Measurements from ENCODE around the gene ZNF598. TPM values are rescaled to one million over a fixed set of nuclear protein-coding genes. Genes with fewer than 3 reads are reported as not detected.

Gene ZNF598
- total RNA-seq, 1 experiment from 2014 or later: 85.7 TPM

- no TSS peak for BruUV-seq (replicated peaks)
- Histone ChIP-seq H3K4me1 (ENCODE audit: control insufficient read depth, insufficient read depth, low read length) (peaks cover 13% of the 10 kb centered on the region; the same call in 1 of the 2 replicates), H3K36me3 (ENCODE audit: control insufficient read depth, insufficient read depth, low read length) (no peaks in the 10 kb centered on the region), H3K9me3 (ENCODE audit: control insufficient read depth, insufficient read depth, low read depth, low read length) (no peaks in the 10 kb centered on the region), H3K27ac (ENCODE audit: low read length) (no peak overlapping the region), H3K4me3 (ENCODE audit: low read depth in 2 of 2, low read length in 2 of 2) (no peak overlapping the region), H3K27me3 (ENCODE audit: control insufficient read depth, insufficient read depth, low read length) (no peaks in the 10 kb centered on the region)
- intact Hi-C loops (cut with micrococcal nuclease; ENCODE audit: unreplicated experiment): no loop called here
- CTCF ChIA-PET: no interaction called here
- ATAC-seq (peak; percentile 11), DNase-seq (ENCODE audit: low read depth, low spot score) (no peak)
- TF ChIP-seq, protein P1, sequence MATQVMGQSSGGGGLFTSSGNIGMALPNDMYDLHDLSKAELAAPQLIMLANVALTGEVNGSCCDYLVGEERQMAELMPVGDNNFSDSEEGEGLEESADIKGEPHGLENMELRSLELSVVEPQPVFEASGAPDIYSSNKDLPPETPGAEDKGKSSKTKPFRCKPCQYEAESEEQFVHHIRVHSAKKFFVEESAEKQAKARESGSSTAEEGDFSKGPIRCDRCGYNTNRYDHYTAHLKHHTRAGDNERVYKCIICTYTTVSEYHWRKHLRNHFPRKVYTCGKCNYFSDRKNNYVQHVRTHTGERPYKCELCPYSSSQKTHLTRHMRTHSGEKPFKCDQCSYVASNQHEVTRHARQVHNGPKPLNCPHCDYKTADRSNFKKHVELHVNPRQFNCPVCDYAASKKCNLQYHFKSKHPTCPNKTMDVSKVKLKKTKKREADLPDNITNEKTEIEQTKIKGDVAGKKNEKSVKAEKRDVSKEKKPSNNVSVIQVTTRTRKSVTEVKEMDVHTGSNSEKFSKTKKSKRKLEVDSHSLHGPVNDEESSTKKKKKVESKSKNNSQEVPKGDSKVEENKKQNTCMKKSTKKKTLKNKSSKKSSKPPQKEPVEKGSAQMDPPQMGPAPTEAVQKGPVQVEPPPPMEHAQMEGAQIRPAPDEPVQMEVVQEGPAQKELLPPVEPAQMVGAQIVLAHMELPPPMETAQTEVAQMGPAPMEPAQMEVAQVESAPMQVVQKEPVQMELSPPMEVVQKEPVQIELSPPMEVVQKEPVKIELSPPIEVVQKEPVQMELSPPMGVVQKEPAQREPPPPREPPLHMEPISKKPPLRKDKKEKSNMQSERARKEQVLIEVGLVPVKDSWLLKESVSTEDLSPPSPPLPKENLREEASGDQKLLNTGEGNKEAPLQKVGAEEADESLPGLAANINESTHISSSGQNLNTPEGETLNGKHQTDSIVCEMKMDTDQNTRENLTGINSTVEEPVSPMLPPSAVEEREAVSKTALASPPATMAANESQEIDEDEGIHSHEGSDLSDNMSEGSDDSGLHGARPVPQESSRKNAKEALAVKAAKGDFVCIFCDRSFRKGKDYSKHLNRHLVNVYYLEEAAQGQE (IDR thresholded peaks at IDR 0.05; ENCODE audit: insufficient read depth in 1 of 2, low read depth in 2 of 2, low read length in 1 of 2): no peak
- TF ChIP-seq SIN3A (IDR thresholded peaks at IDR 0.05; ENCODE audit: borderline replicate concordance, insufficient read depth, low read depth, low read length): no peak
- no peak for TF ChIP-seq TCF7L2 (IDR thresholded peaks at IDR 0.05; ENCODE audit: low read depth, low read length)
- TF ChIP-seq POLR2AphosphoS5 (IDR thresholded peaks at IDR 0.05; ENCODE audit: low read depth, low read length): no peak
- no peak for TF ChIP-seq CTCF (IDR thresholded peaks at IDR 0.05)
- in situ Hi-C loops (cut with HindIII; ENCODE audit: low pct_unique_long_range_greater_than_20kb, low sequenced_read_pairs): no loop called here
- POLR2A ChIA-PET: no interaction called here
These were observed 15.9 kb downstream of the ZNF598 start for GRCh38 chr16:1993731-1994131.

DNA sequence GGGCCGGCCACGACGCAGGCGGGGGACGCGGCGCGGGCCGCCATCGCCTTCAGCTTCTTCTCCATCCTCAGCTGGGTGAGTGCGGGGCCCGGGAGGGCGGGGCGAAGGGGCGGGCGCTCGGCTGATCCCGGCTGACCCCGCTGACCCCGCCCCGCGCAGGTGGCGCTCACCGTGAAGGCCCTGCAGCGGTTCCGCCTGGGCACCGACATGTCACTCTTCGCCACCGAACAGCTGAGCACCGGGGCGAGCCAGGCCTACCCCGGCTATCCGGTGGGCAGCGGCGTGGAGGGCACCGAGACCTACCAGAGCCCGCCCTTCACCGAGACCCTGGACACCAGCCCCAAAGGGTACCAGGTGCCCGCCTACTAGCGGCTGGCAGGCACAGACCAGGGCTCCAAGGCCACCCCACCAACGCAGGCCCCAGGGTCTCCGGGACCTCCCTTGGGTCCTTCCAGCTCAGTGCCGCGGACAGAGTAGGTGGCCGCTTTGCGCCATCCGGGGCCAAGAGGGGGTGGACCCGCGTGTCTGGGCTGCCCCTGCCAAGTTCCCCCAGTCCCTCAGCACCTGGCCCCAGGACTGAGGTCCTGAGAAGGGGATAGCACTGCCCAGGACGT is 16.8 kb downstream of the ZNF598 start:
- H3K27ac ChIP-seq (ENCODE audit: low read length): no peak overlapping the region
- DNase-seq (ENCODE audit: low read depth, low spot score): no peak
- no peaks in the 10 kb centered on the region for H3K9me3 ChIP-seq (ENCODE audit: control insufficient read depth, insufficient read depth, low read depth, low read length)
- TF ChIP-seq SIN3A (IDR thresholded peaks at IDR 0.05; ENCODE audit: borderline replicate concordance, insufficient read depth, low read depth, low read length) (no peak), POLR2AphosphoS5 (IDR thresholded peaks at IDR 0.05; ENCODE audit: low read depth, low read length) (no peak), TCF7L2 (IDR thresholded peaks at IDR 0.05; ENCODE audit: low read depth, low read length) (no peak)
- TF ChIP-seq, protein P1 (IDR thresholded peaks at IDR 0.05; ENCODE audit: insufficient read depth in 1 of 2, low read depth in 2 of 2, low read length in 1 of 2): no peak
- in situ Hi-C loops (cut with HindIII; ENCODE audit: low pct_unique_long_range_greater_than_20kb, low sequenced_read_pairs) (no loop called here), intact Hi-C loops (cut with micrococcal nuclease; ENCODE audit: unreplicated experiment) (no loop called here)
- no peaks in the 10 kb centered on the region for H3K27me3 ChIP-seq (ENCODE audit: control insufficient read depth, insufficient read depth, low read length)
- H3K4me3 ChIP-seq (ENCODE audit: low read depth in 2 of 2, low read length in 2 of 2): no peak overlapping the region
- no TSS peak for BruUV-seq (replicated peaks)
- H3K4me1 ChIP-seq (ENCODE audit: control insufficient read depth, insufficient read depth, low read length): peaks cover 15% of the 10 kb centered on the region; the same call in 1 of the 2 replicates
- CTCF ChIA-PET: no interaction called here
- ATAC-seq: no peak
- POLR2A ChIA-PET: no interaction called here
- H3K36me3 ChIP-seq (ENCODE audit: control insufficient read depth, insufficient read depth, low read length): no peaks in the 10 kb centered on the region
